C4-2B (cell line): Measurements from ENCODE around the gene WWOX.

ENCODE experiments used
- CTCF ChIP-seq: fragments of 450-650 bp; conservative IDR thresholded peaks from 2 replicates; pipeline ENCODE4 v1.5.1; 2017; ENCODE audit warnings: mild to moderate bottlenecking
- ZFX ChIP-seq: fragments of 450-650 bp; IDR thresholded peaks from 2 replicates; pipeline ENCODE4 v1.6.1; 2017

GRCh38 chr16:79150151-79150550 lies 1050.7 kb downstream of the WWOX start:
- no peak for TF ChIP-seq CTCF
- no peak for TF ChIP-seq ZFX
